CD8-positive, alpha-beta memory T cell (primary cell): ENCODE measurements around the gene FLRT1. TPM values are rescaled to one million over a fixed set of nuclear protein-coding genes. Genes with fewer than 3 reads are reported as not detected.

ENCODE experiments used
- CTCF ChIA-PET: fragments of 350-600 bp; sonication (Branson Sonifier 250); formaldehyde crosslinking; loops from one replicate; lab custom pipeline; 2021; ENCODE audit warnings: antibody characterized with exemption; lab: Charles Lee
- POLR2A ChIA-PET: fragments of 350-600 bp; sonication (Branson Sonifier 250); formaldehyde crosslinking; loops from one replicate; lab custom pipeline; 2021; ENCODE audit warnings: antibody characterized with exemption; lab: Charles Lee
- DNase-seq, 5 donors: peaks; one replicate each; pipeline versions ENCODE4 v3.0.0 to v3.0.0-alpha.2; 2020 to 2022; ENCODE audit warnings: mixed read lengths in 1 of 5
- H3K27ac ChIP-seq: one replicate; pipeline ENCODE4 v1.7.0; 2013; ENCODE audit warnings: low read depth, mild to moderate bottlenecking, low read length, moderate library complexity
- H3K27me3 ChIP-seq: 2 replicates; pipeline ENCODE4 v1.7.0; 2013; ENCODE audit warnings: low read length, mild to moderate bottlenecking; ENCODE audit not compliant: insufficient read depth, poor library complexity, severe bottlenecking
- H3K36me3 ChIP-seq: 2 replicates; pipeline ENCODE4 v1.7.0; 2013; ENCODE audit warnings: mild to moderate bottlenecking, low read length, moderate library complexity; ENCODE audit not compliant: insufficient read depth
- H3K4me1 ChIP-seq: 2 replicates; pipeline ENCODE4 v1.7.0; 2013; ENCODE audit warnings: mild to moderate bottlenecking, low read length, moderate library complexity; ENCODE audit not compliant: insufficient read depth
- H3K4me3 ChIP-seq: 2 replicates; pipeline ENCODE4 v1.7.0; 2013; ENCODE audit warnings: mild to moderate bottlenecking, low read length
- H3K9me3 ChIP-seq: 2 replicates; pipeline ENCODE4 v1.7.0; 2013; ENCODE audit warnings: mild to moderate bottlenecking, low read length
- H3K27ac Mint-ChIP-seq, 8 donors: one replicate each; pipeline ENCODE4 v1.8.0; 2020 to 2021; ENCODE audit warnings: mixed read lengths in 8 of 8, mild to moderate bottlenecking in 6 of 8, inconsistent platforms in 3 of 8, moderate library complexity in 3 of 8
- H3K27me3 Mint-ChIP-seq, 2 donors: one replicate each; pipeline ENCODE4 v1.8.0; 2020 to 2021; ENCODE audit warnings: mixed read lengths in 2 of 2, mild to moderate bottlenecking in 1 of 2, moderate library complexity in 1 of 2
- H3K36me3 Mint-ChIP-seq, 3 donors: one replicate each; pipeline ENCODE4 v1.8.0; 2020 to 2021; ENCODE audit warnings: mixed read lengths in 3 of 3, inconsistent platforms in 1 of 3, mild to moderate bottlenecking in 1 of 3
- H3K4me1 Mint-ChIP-seq, 3 donors: one replicate each; pipeline ENCODE4 v1.8.0; 2020 to 2021; ENCODE audit warnings: mixed read lengths in 3 of 3, inconsistent platforms in 1 of 3, mild to moderate bottlenecking in 1 of 3
- H3K4me3 Mint-ChIP-seq, 7 donors: one replicate each; pipeline ENCODE4 v1.8.0; 2020 to 2021; ENCODE audit warnings: mixed read lengths in 7 of 7, mild to moderate bottlenecking in 6 of 7, moderate library complexity in 4 of 7, inconsistent platforms in 2 of 7
- H3K9me3 Mint-ChIP-seq, 5 donors: one replicate each; pipeline ENCODE4 v1.8.0; 2020 to 2022; ENCODE audit warnings: mixed read lengths in 5 of 5, mild to moderate bottlenecking in 3 of 5, moderate library complexity in 2 of 5, inconsistent platforms in 1 of 5
- polyA plus RNA-seq: library from polyadenylated mRNA; unstranded; fragments of 300-500 nt; fragmentation: Illumina TruSeq; gene quantifications from one replicate; pipeline ENCODE4 v1.2.3, GENCODE V29; 2021
- total RNA-seq, 2 experiments: library from RNA; stranded (reverse); gene quantifications; one replicate each; pipeline ENCODE4 v1.2.3, GENCODE V29; 2021

The FLRT1 gene
- total and polyA plus RNA-seq, 3 experiments from 2014 or later = not detected

GRCh38 chr11:64056861-64057260 lies 21.1 kb downstream of the FLRT1 start:
- no peak for DNase-seq
- H3K4me3 Mint-ChIP-seq = no peak overlapping the region
- no peaks in the 10 kb centered on the region for H3K9me3 ChIP-seq
- no peaks in the 10 kb centered on the region for H3K36me3 ChIP-seq
- ChIA-PET CTCF (no interaction called here), POLR2A (no interaction called here)
- H3K36me3 Mint-ChIP-seq = no peaks in the 10 kb centered on the region
- no peak overlapping the region for H3K27ac ChIP-seq
- H3K9me3 Mint-ChIP-seq = no peaks in the 10 kb centered on the region
- peaks cover 4 to 11% (median 11%) of the 10 kb centered on the region in 3 donors for H3K4me1 Mint-ChIP-seq
- peaks cover 8% of the 10 kb centered on the region in 2 donors for H3K27me3 Mint-ChIP-seq
- peaks cover 6% of the 10 kb centered on the region for H3K27me3 ChIP-seq
- no peak overlapping the region for H3K4me3 ChIP-seq
- no peak overlapping the region for H3K27ac Mint-ChIP-seq
- peaks cover 10% of the 10 kb centered on the region for H3K4me1 ChIP-seq

- H3K4me3 Mint-ChIP-seq = no peak overlapping the region
- peaks cover 14% of the 10 kb centered on the region in 2 donors for H3K27me3 Mint-ChIP-seq
- H3K36me3 Mint-ChIP-seq = peaks cover 0 to 2% (median 0%) of the 10 kb centered on the region in 3 donors
- peaks cover 10% of the 10 kb centered on the region for H3K4me1 ChIP-seq
- no peaks in the 10 kb centered on the region for H3K9me3 ChIP-seq
- peaks cover 6% of the 10 kb centered on the region for H3K27me3 ChIP-seq
- no peak overlapping the region for H3K27ac ChIP-seq
- DNase-seq = no peak
- CTCF ChIA-PET = no interaction called here
- H3K9me3 Mint-ChIP-seq = peaks cover 0 to under 1% (median 0%) of the 10 kb centered on the region in 5 donors
- POLR2A ChIA-PET = no interaction called here
- no peaks in the 10 kb centered on the region for H3K36me3 ChIP-seq
- no peak overlapping the region for H3K4me3 ChIP-seq
- peaks cover 7 to 15% (median 11%) of the 10 kb centered on the region in 3 donors for H3K4me1 Mint-ChIP-seq
- H3K27ac Mint-ChIP-seq = peak overlapping the region in 1 of 8 donors; percentile 22
Observed at GRCh38 chr11:64057890-64058289, 22.2 kb downstream of the FLRT1 start.

GRCh38 chr11:64058494-64058893 lies 22.8 kb downstream of the FLRT1 start:
- Mint-ChIP-seq H3K4me3 (no peak overlapping the region), H3K27me3 (peaks cover 17 to 19% of the 10 kb centered on the region in 2 donors), H3K27ac (no peak overlapping the region), H3K9me3 (peaks cover 0 to 3% (median 0%) of the 10 kb centered on the region in 5 donors), H3K4me1 (peaks cover 7 to 15% (median 11%) of the 10 kb centered on the region in 3 donors), H3K36me3 (peaks cover 0 to 5% (median 0%) of the 10 kb centered on the region in 3 donors)
- H3K27ac ChIP-seq = no peak overlapping the region
- DNase-seq = no peak
- CTCF ChIA-PET = no interaction called here
- POLR2A ChIA-PET = no interaction called here
- no peaks in the 10 kb centered on the region for H3K9me3 ChIP-seq
- H3K27me3 ChIP-seq = peaks cover 6% of the 10 kb centered on the region
- peaks cover 10% of the 10 kb centered on the region for H3K4me1 ChIP-seq
- no peaks in the 10 kb centered on the region for H3K36me3 ChIP-seq
- no peak overlapping the region for H3K4me3 ChIP-seq

GRCh38 chr11:64059339-64060140 lies 23.8 kb downstream of the FLRT1 start:
- no peak overlapping the region for H3K27ac Mint-ChIP-seq
- ChIA-PET POLR2A (no interaction called here), CTCF (no interaction called here)
- H3K4me3 Mint-ChIP-seq = peak overlapping the region in 1 of 7 donors; percentile 9
- H3K4me1 Mint-ChIP-seq = peaks cover 7 to 15% (median 11%) of the 10 kb centered on the region in 3 donors
- peaks cover 0 to 5% (median 0%) of the 10 kb centered on the region in 3 donors for H3K36me3 Mint-ChIP-seq
- peaks cover 0 to 3% (median 0%) of the 10 kb centered on the region in 5 donors for H3K9me3 Mint-ChIP-seq
- Histone ChIP-seq H3K4me3 (no peak overlapping the region), H3K27me3 (peaks cover 6% of the 10 kb centered on the region), H3K9me3 (no peaks in the 10 kb centered on the region), H3K36me3 (no peaks in the 10 kb centered on the region), H3K4me1 (peaks cover 10% of the 10 kb centered on the region), H3K27ac (no peak overlapping the region)
- peaks cover 17 to 19% of the 10 kb centered on the region in 2 donors for H3K27me3 Mint-ChIP-seq
- DNase-seq = no peak

DNA sequence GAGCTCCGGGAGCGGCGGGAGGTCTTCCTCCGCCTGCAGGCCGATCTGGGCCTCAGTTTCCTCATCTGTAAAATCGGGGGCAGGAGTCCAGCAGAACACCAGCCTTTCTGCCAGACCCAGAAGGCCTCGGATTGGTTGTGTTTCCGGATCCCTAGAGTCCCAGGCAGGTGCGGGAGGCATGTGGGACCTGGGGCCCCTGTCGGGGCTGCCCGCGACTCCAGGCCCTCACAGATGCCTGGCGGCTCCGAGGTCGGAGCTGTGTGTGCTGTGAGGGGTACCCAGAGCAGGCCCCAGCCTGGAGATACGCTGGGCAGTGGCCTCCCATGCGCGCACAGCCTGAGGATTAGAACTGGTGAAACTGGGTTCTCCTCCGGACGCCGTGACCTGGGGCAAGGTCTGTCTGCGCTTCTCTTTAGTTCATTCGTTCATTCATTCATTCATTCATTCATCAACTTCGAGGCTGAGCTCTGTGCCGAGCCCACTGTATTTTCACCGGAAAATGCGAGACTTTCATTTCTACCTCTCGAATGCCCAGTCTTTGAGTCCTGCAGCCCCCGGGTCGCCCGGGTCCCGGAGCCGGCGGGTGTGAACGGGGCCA lies 24.6 kb downstream of the FLRT1 start:
- peaks cover 0 to 5% (median 0%) of the 10 kb centered on the region in 3 donors for H3K36me3 Mint-ChIP-seq
- CTCF ChIA-PET = no interaction called here

DNA sequence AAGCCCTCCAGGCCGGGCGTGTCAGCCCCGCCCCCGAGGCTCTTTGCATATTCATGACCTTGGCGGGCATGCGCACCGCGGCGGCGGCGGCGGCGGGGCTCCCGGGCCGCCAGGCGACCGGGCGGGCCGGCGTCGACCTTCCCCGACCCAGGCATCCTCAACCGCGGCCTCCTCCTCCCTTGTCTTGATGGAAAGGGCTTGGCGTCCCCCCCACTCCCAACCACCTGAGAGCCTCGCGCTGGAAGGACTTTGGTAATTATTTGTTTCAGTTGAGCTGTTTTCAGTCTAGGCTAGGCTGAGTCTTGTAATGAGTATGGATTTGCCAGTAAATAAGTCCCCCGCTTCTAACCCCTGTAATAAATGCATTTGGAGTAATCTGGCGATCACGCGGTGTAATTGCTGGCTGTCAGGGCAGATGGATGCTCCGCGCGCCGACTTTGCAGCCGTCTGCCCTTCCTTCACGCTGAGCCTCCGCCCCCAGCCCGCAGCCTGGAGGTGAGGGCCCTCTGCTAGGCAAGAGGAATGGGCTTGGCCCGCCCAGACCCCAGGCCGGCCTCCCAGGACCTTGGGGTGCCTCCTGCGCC lies 25.2 kb downstream of the FLRT1 start:
- POLR2A ChIA-PET = no interaction called here

More for the DNA sequence above, 24.6 kb downstream of the FLRT1 start:
- POLR2A ChIA-PET = no interaction called here
- Mint-ChIP-seq H3K4me1 (peaks cover 7 to 15% (median 11%) of the 10 kb centered on the region in 3 donors), H3K27me3 (peaks cover 17 to 22% of the 10 kb centered on the region in 2 donors), H3K27ac (no peak overlapping the region), H3K4me3 (peak overlapping the region; percentile 45 to 66 (median 61)), H3K9me3 (peaks cover 0 to 3% (median 0%) of the 10 kb centered on the region in 5 donors)
- Histone ChIP-seq H3K36me3 (no peaks in the 10 kb centered on the region), H3K4me1 (peaks cover 10% of the 10 kb centered on the region), H3K27ac (no peak overlapping the region), H3K9me3 (no peaks in the 10 kb centered on the region), H3K27me3 (peaks cover 6% of the 10 kb centered on the region), H3K4me3 (peak overlapping the region; percentile 58)
- no peak for DNase-seq

DNA sequence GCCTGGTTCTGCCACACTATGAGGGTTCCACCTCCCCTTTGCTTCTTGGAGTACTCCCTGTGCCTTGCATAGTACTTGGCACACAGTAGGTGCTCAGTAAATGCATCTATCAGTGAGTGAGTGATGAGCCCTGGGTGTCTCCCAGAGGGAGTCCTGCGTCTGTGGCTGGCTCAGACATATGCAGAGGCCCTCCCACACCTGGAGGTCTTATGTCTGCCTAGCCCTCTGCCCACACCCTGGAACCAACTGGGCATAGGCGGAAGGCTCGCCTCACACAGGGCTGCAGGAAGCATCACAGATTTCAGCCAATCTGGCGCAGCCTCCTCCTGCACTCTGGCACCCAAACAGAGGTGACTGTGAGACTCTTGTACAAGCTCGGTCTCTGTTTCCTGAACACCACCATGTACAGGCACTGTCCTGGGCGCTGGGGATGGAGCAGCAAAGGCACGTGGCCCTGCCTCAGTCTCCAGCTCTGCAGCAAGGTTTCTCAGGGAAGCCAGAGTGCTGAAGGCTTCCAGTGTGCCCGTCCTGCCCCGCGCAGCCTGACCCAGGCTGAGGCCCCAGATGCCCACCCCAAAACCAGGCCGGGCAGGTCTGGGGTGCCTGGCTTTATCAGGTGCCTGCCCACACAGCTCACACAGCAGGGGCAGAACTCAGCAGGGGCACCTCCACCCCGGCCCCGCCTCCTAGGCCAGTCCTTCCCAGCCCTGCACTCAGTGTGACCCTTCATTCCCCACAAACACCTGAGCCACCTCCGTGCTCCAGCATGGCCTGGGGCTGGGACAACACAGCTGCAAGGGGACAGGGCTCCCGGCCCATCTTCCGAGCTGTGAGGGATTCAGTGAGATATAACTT lies 26.7 kb downstream of the FLRT1 start:
- Histone ChIP-seq H3K27ac (no peak overlapping the region), H3K4me1 (peaks cover 10% of the 10 kb centered on the region), H3K9me3 (no peaks in the 10 kb centered on the region), H3K27me3 (peaks cover 6% of the 10 kb centered on the region), H3K4me3 (no peak overlapping the region), H3K36me3 (no peaks in the 10 kb centered on the region)
- Mint-ChIP-seq H3K27me3 (peaks cover 17 to 27% of the 10 kb centered on the region in 2 donors), H3K4me3 (peak overlapping the region in 3 of 7 donors; percentile 6 to 66 (median 63)), H3K9me3 (peaks cover 0 to 3% (median 0%) of the 10 kb centered on the region in 5 donors), H3K27ac (peak overlapping the region in 1 of 8 donors; percentile 37), H3K36me3 (peaks cover 0 to 5% (median 0%) of the 10 kb centered on the region in 3 donors), H3K4me1 (peaks cover 7 to 20% (median 11%) of the 10 kb centered on the region in 3 donors)
- POLR2A ChIA-PET = no interaction called here
- CTCF ChIA-PET = no interaction called here
- DNase-seq = no peak

More for the DNA sequence above, 25.2 kb downstream of the FLRT1 start:
- peak overlapping the region; percentile 45 to 89 (median 82) for H3K4me3 Mint-ChIP-seq
- CTCF ChIA-PET = no interaction called here
- no peaks in the 10 kb centered on the region for H3K9me3 ChIP-seq
- no peaks in the 10 kb centered on the region for H3K36me3 ChIP-seq
- peak overlapping the region in 1 of 8 donors; percentile 85 for H3K27ac Mint-ChIP-seq
- H3K9me3 Mint-ChIP-seq = peaks cover 0 to 3% (median 0%) of the 10 kb centered on the region in 5 donors
- DNase-seq = peak; percentile 32 to 60 (median 48)
- peaks cover 10% of the 10 kb centered on the region for H3K4me1 ChIP-seq
- no peak overlapping the region for H3K27ac ChIP-seq
- H3K27me3 ChIP-seq = peaks cover 6% of the 10 kb centered on the region
- peaks cover 0 to 5% (median 0%) of the 10 kb centered on the region in 3 donors for H3K36me3 Mint-ChIP-seq
- peaks cover 17 to 22% of the 10 kb centered on the region in 2 donors for H3K27me3 Mint-ChIP-seq
- H3K4me1 Mint-ChIP-seq = peaks cover 7 to 15% (median 11%) of the 10 kb centered on the region in 3 donors
- H3K4me3 ChIP-seq = peak overlapping the region; percentile 58
